WTC11 (cell line): Measurements from ENCODE around the gene SLIT2. TPM values are rescaled to one million over a fixed set of nuclear protein-coding genes. Genes with fewer than 3 reads are reported as not detected.

Experiments
- ATAC-seq: fragments of 200-7000 bp; cut with Tn5 transposase; 2 replicates; pipeline ENCODE4 v1.10.0; 2021; ENCODE audit warnings: mild to moderate bottlenecking, moderate library complexity
- CTCF ChIA-PET: fragments of 300-600 bp; sonication (Branson Sonifier 250); formaldehyde crosslinking; loops from one replicate; lab custom pipeline; 2021; ENCODE audit warnings: antibody characterized with exemption; lab: Charles Lee
- POLR2A ChIA-PET: fragments of 350-600 bp; sonication (Branson Sonifier 250); formaldehyde crosslinking; loops from one replicate; lab custom pipeline; 2021; ENCODE audit warnings: antibody characterized with exemption; lab: Charles Lee
- DNase-seq: peaks from one replicate; pipeline ENCODE4 v3.0.0; 2021; ENCODE audit warnings: low spot score
- H3K27ac Mint-ChIP-seq: 2 replicates; pipeline ENCODE4 v1.8.0; 2021; ENCODE audit warnings: mixed read lengths
- H3K27me3 Mint-ChIP-seq: 2 replicates; pipeline ENCODE4 v1.8.0; 2021; ENCODE audit warnings: low read depth, mild to moderate bottlenecking, moderate library complexity, mixed read lengths
- H3K36me3 Mint-ChIP-seq: 2 replicates; pipeline ENCODE4 v1.8.0; 2021; ENCODE audit warnings: mixed read lengths
- H3K4me1 Mint-ChIP-seq: 2 replicates; pipeline ENCODE4 v1.8.0; 2022; ENCODE audit warnings: mixed read lengths
- H3K4me3 Mint-ChIP-seq: 2 replicates; pipeline ENCODE4 v1.8.0; 2021; ENCODE audit warnings: mild to moderate bottlenecking, moderate library complexity, mixed read lengths
- H3K9me3 Mint-ChIP-seq: 2 replicates; pipeline ENCODE4 v1.8.0; 2021; ENCODE audit warnings: mixed read lengths
- FOXJ3 ChIP-seq: sonication (generic); formaldehyde crosslinking; IDR thresholded peaks from 2 replicates; pipeline ENCODE4 v1.9.0; 2021; ENCODE audit warnings: missing genetic modification reagents, mild to moderate bottlenecking, borderline replicate concordance
- FOXP1 ChIP-seq: sonication (generic); formaldehyde crosslinking; IDR thresholded peaks from 2 replicates; pipeline ENCODE4 v1.8.0; 2022; ENCODE audit warnings: missing genetic modification reagents, mild to moderate bottlenecking, moderate library complexity, borderline replicate concordance
- HMGA2 ChIP-seq: fragments of 250-450 bp; sonication (Bioruptor Pico); IDR thresholded peaks from 2 replicates; pipeline ENCODE4 v1.4.0; 2021; ENCODE audit warnings: mild to moderate bottlenecking, moderate library complexity
- IRF2 ChIP-seq: sonication (generic); formaldehyde crosslinking; IDR thresholded peaks from 2 replicates; pipeline ENCODE4 v1.8.0; 2022; ENCODE audit warnings: low read depth, missing genetic modification reagents, borderline replicate concordance
- JUN ChIP-seq: sonication (generic); formaldehyde crosslinking; IDR thresholded peaks from 2 replicates; pipeline ENCODE4 v1.8.0; 2023; ENCODE audit warnings: mild to moderate bottlenecking, missing genetic modification reagents
- MYBL2 ChIP-seq: sonication (generic); formaldehyde crosslinking; IDR thresholded peaks from 2 replicates; pipeline ENCODE4 v1.8.1; 2023; ENCODE audit warnings: mild to moderate bottlenecking, moderate library complexity, missing genetic modification reagents
- NFATC4 ChIP-seq: fragments of 250-450 bp; sonication (Bioruptor Pico); IDR thresholded peaks from 2 replicates; pipeline ENCODE4 v1.9.0; 2021; ENCODE audit warnings: mild to moderate bottlenecking
- NR3C1 ChIP-seq: sonication (generic); formaldehyde crosslinking; conservative IDR thresholded peaks from 2 replicates; pipeline ENCODE4 v1.8.1; 2023; ENCODE audit warnings: low read depth, mild to moderate bottlenecking, missing genetic modification reagents
- PRRX2 ChIP-seq: fragments of 250-450 bp; sonication (Bioruptor Pico); IDR thresholded peaks from 2 replicates; pipeline ENCODE4 v1.8.0; 2021; ENCODE audit warnings: mild to moderate bottlenecking
- SMAD4 ChIP-seq: sonication (generic); formaldehyde crosslinking; IDR thresholded peaks from 2 replicates; pipeline ENCODE4 v1.8.0; 2022; ENCODE audit warnings: mild to moderate bottlenecking, missing genetic modification reagents
- TP53 ChIP-seq: sonication (generic); formaldehyde crosslinking; IDR thresholded peaks from 2 replicates; pipeline ENCODE4 v1.8.1; 2023; ENCODE audit warnings: mild to moderate bottlenecking, missing genetic modification reagents
- ZNF263 ChIP-seq: sonication (generic); formaldehyde crosslinking; IDR thresholded peaks from 2 replicates; pipeline ENCODE4 v1.8.1; 2022; ENCODE audit warnings: low read depth, mild to moderate bottlenecking, moderate library complexity, missing genetic modification reagents
- ZNF317 ChIP-seq: sonication (generic); formaldehyde crosslinking; IDR thresholded peaks from 2 replicates; pipeline ENCODE4 v1.8.1; 2023; ENCODE audit warnings: low read depth, mild to moderate bottlenecking, moderate library complexity, missing genetic modification reagents, borderline replicate concordance
- total RNA-seq: library from RNA; stranded (reverse); gene quantifications from 3 replicates; pipeline ENCODE4 v1.2.3, GENCODE V29; 2021
- TF ChIP-seq, protein P1 (sequence below): sonication (generic); formaldehyde crosslinking; IDR thresholded peaks from 2 replicates; pipeline ENCODE4 v1.8.1; 2023; ENCODE audit warnings: mild to moderate bottlenecking, missing genetic modification reagents, moderate library complexity
- TF ChIP-seq, protein P2 (sequence below): sonication (generic); formaldehyde crosslinking; IDR thresholded peaks from 2 replicates; pipeline ENCODE4 v1.8.1; 2022; ENCODE audit warnings: mild to moderate bottlenecking, moderate library complexity, missing genetic modification reagents
- TF ChIP-seq, protein P3 (sequence below): fragments of 250-450 bp; sonication (Bioruptor Pico); IDR thresholded peaks from 2 replicates; pipeline ENCODE4 v1.8.0; 2021; ENCODE audit warnings: mild to moderate bottlenecking
- TF ChIP-seq, protein P4 (sequence below): sonication (generic); formaldehyde crosslinking; IDR thresholded peaks from 2 replicates; pipeline ENCODE4 v1.8.0; 2022; ENCODE audit warnings: mild to moderate bottlenecking, missing genetic modification reagents
- TF ChIP-seq, protein P5 (sequence below): sonication (generic); formaldehyde crosslinking; IDR thresholded peaks from 2 replicates; pipeline ENCODE4 v1.8.1; 2022; ENCODE audit warnings: low read depth, mild to moderate bottlenecking, moderate library complexity, missing genetic modification reagents, borderline replicate concordance
- TF ChIP-seq, protein P6 (sequence below): fragments of 250-450 bp; sonication (Bioruptor Pico); IDR thresholded peaks from 2 replicates; pipeline ENCODE4 v1.9.0; 2021; ENCODE audit warnings: moderate library complexity, mild to moderate bottlenecking, inconsistent platforms, borderline replicate concordance

The SLIT2 gene
- total RNA-seq, 1 experiment from 2014 or later = 6.8 TPM

DNA sequence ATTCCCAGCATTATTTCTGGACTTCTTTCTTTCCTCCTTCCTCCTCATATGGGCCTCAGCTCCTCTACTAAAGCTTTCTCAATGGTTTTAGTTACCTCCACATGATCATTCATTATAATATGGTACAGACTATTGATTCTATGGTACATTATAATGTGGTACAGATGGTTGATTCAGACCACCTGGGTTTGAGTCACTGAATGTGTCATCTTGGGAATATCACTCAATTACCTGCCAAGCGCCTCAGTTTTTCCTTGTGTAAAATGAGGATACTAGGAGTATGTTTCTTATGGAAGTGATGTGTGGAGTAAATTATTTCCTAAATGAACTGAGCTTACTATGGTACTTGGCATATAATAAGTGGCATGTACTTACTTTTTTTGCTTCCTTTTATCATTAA is 27.7 kb downstream of the SLIT2 start:
- ATAC-seq = no peak
- H3K27ac Mint-ChIP-seq = no peak overlapping the region
- TF ChIP-seq IRF2 (CRISPR knock-in tag) = no peak
- TF ChIP-seq, protein P1, sequence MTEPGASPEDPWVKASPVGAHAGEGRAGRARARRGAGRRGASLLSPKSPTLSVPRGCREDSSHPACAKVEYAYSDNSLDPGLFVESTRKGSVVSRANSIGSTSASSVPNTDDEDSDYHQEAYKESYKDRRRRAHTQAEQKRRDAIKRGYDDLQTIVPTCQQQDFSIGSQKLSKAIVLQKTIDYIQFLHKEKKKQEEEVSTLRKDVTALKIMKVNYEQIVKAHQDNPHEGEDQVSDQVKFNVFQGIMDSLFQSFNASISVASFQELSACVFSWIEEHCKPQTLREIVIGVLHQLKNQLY (CRISPR knock-in tag) = no peak
- peaks cover 45% of the 10 kb centered on the region for H3K4me1 Mint-ChIP-seq
- H3K36me3 Mint-ChIP-seq = no peaks in the 10 kb centered on the region
- ChIA-PET CTCF (no interaction called here), POLR2A (no interaction called here)
- H3K27me3 Mint-ChIP-seq = no peaks in the 10 kb centered on the region
- H3K9me3 Mint-ChIP-seq = no peaks in the 10 kb centered on the region
- H3K4me3 Mint-ChIP-seq = no peak overlapping the region
- DNase-seq = no peak

DNA sequence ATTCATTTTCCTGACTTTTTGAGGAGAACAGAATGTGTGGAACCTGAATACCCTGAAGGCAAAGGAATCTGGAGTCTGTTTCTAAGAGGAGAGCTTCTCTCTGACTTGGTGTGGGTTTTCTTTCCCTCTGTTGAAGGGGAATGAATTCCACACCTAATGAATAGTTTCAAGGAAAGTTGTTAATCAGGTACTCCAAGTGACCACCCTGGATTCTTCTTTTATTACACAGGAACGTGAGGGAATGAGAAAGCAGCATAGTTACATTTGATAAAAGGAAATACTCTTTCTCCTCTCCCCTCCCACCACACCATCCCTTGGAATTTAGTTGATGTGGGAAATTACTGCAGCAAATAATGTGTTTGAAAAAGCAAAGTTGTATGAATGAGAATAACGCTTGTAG is 29.7 kb downstream of the SLIT2 start:
- Mint-ChIP-seq H3K9me3 (no peaks in the 10 kb centered on the region), H3K27me3 (no peaks in the 10 kb centered on the region), H3K27ac (peak overlapping the region; percentile 52), H3K4me3 (no peak overlapping the region), H3K4me1 (peaks cover 53% of the 10 kb centered on the region), H3K36me3 (no peaks in the 10 kb centered on the region)
- DNase-seq (no peak), ATAC-seq (no peak)
- POLR2A ChIA-PET = no interaction called here
- CTCF ChIA-PET = interaction anchor here (1.2 kb wide), 1 partner anchor 33 kb away, joined by 4 read pairs; no protein-coding TSS in a partner anchor
- no peak for TF ChIP-seq JUN
- TF ChIP-seq, protein P2, sequence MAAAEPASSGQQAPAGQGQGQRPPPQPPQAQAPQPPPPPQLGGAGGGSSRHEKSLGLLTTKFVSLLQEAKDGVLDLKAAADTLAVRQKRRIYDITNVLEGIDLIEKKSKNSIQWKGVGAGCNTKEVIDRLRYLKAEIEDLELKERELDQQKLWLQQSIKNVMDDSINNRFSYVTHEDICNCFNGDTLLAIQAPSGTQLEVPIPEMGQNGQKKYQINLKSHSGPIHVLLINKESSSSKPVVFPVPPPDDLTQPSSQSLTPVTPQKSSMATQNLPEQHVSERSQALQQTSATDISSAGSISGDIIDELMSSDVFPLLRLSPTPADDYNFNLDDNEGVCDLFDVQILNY (CRISPR knock-in tag) = no peak
- TF ChIP-seq, protein P3, sequence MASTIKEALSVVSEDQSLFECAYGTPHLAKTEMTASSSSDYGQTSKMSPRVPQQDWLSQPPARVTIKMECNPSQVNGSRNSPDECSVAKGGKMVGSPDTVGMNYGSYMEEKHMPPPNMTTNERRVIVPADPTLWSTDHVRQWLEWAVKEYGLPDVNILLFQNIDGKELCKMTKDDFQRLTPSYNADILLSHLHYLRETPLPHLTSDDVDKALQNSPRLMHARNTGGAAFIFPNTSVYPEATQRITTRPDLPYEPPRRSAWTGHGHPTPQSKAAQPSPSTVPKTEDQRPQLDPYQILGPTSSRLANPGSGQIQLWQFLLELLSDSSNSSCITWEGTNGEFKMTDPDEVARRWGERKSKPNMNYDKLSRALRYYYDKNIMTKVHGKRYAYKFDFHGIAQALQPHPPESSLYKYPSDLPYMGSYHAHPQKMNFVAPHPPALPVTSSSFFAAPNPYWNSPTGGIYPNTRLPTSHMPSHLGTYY (CRISPR knock-in tag) = no peak
- TF ChIP-seq FOXP1 (CRISPR knock-in tag) = no peak
- no peak for TF ChIP-seq HMGA2 (CRISPR knock-in tag)
- no peak for TF ChIP-seq IRF2 (CRISPR knock-in tag)
- TF ChIP-seq FOXJ3 = no peak
- TF ChIP-seq SMAD4 (CRISPR knock-in tag) = no peak
- no peak for TF ChIP-seq TP53 (CRISPR knock-in tag)
- no peak for TF ChIP-seq NFATC4 (CRISPR knock-in tag)
- TF ChIP-seq, protein P4, sequence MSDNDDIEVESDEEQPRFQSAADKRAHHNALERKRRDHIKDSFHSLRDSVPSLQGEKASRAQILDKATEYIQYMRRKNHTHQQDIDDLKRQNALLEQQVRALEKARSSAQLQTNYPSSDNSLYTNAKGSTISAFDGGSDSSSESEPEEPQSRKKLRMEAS (CRISPR knock-in tag) = no peak
- TF ChIP-seq ZNF263 (CRISPR knock-in tag) = no peak
- TF ChIP-seq, protein P5, sequence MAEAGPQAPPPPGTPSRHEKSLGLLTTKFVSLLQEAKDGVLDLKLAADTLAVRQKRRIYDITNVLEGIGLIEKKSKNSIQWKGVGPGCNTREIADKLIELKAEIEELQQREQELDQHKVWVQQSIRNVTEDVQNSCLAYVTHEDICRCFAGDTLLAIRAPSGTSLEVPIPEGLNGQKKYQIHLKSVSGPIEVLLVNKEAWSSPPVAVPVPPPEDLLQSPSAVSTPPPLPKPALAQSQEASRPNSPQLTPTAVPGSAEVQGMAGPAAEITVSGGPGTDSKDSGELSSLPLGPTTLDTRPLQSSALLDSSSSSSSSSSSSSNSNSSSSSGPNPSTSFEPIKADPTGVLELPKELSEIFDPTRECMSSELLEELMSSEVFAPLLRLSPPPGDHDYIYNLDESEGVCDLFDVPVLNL (CRISPR knock-in tag) = no peak
- no peak for TF ChIP-seq PRRX2 (CRISPR knock-in tag)
- TF ChIP-seq, protein P1 (CRISPR knock-in tag) = no peak
- TF ChIP-seq MYBL2 (CRISPR knock-in tag) = no peak
- no peak for TF ChIP-seq NR3C1
- TF ChIP-seq, protein P6, sequence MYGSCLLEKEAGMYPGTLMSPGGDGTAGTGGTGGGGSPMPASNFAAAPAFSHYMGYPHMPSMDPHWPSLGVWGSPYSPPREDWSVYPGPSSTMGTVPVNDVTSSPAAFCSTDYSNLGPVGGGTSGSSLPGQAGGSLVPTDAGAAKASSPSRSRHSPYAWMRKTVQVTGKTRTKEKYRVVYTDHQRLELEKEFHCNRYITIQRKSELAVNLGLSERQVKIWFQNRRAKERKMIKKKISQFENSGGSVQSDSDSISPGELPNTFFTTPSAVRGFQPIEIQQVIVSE = no peak
- no peak for TF ChIP-seq ZNF317 (CRISPR knock-in tag)
